ENCODE data around the gene NET1. TPM values are rescaled to one million over a fixed set of nuclear protein-coding genes. Genes with fewer than 3 reads are reported as not detected.
"Not testable (repeated sequence)": the region's sequence is repeated elsewhere in the genome, so short reads cannot be mapped to it uniquely, and the experiment has no call there.

Gene NET1
- 25.7 and 48.1 TPM in 2 replicates for total RNA-seq

GRCh38 chr10:5412277-5412941 lies at the start of gene NET1:
TSS of gene NET1 (plus strand) at chr10:5412557. CDS start at chr10:5412693, 136 bp downstream.
- DNase-seq (ENCODE audit: extremely low read depth, low read depth, low spot score): peak; percentile 45

- DNase-seq (ENCODE audit: extremely low read depth, low read depth, low spot score): no peak
Measured at GRCh38 chr10:5362873-5363272, 49.5 kb upstream of the NET1 start.

GRCh38 chr10:5364374-5364773 lies 48.0 kb upstream of the NET1 start:
- no peak for DNase-seq (ENCODE audit: extremely low read depth, low read depth, low spot score)

GRCh38 chr10:5364890-5365338 lies 47.4 kb upstream of the NET1 start, which contains the start of gene UCN3:
TSS of gene UCN3 (plus strand) at chr10:5364966. CDS start at chr10:5373721, 8,755 bp downstream.
- DNase-seq (ENCODE audit: extremely low read depth, low read depth, low spot score): no peak

GRCh38 chr10:5365928-5366327 lies 46.4 kb upstream of the NET1 start:
- DNase-seq (ENCODE audit: extremely low read depth, low read depth, low spot score): no peak

- no peak for DNase-seq (ENCODE audit: extremely low read depth, low read depth, low spot score)
Measured at GRCh38 chr10:5369362-5370158, 42.8 kb upstream of the NET1 start.

- no peak for DNase-seq (ENCODE audit: extremely low read depth, low read depth, low spot score)
Measured at GRCh38 chr10:5370493-5371352, 41.6 kb upstream of the NET1 start.

- DNase-seq (ENCODE audit: extremely low read depth, low read depth, low spot score): no peak
Measured at GRCh38 chr10:5373307-5373706, 39.0 kb upstream of the NET1 start.

GRCh38 chr10:5373891-5374611 lies 38.3 kb upstream of the NET1 start:
- no peak for DNase-seq (ENCODE audit: extremely low read depth, low read depth, low spot score)

GRCh38 chr10:5376450-5376849 lies 35.9 kb upstream of the NET1 start:
- no peak for DNase-seq (ENCODE audit: extremely low read depth, low read depth, low spot score)

- not testable (repeated sequence) for DNase-seq (ENCODE audit: extremely low read depth, low read depth, low spot score)
Measured at GRCh38 chr10:5379202-5379601, 33.2 kb upstream of the NET1 start.

- DNase-seq (ENCODE audit: extremely low read depth, low read depth, low spot score): not testable (repeated sequence)
Measured at GRCh38 chr10:5380395-5380794, 32.0 kb upstream of the NET1 start.

- DNase-seq (ENCODE audit: extremely low read depth, low read depth, low spot score): no peak
Measured at GRCh38 chr10:5381187-5381586, 31.2 kb upstream of the NET1 start.

GRCh38 chr10:5385224-5385623 lies 27.1 kb upstream of the NET1 start:
- no peak for DNase-seq (ENCODE audit: extremely low read depth, low read depth, low spot score)

GRCh38 chr10:5387169-5387568 lies 25.2 kb upstream of the NET1 start:
- DNase-seq (ENCODE audit: extremely low read depth, low read depth, low spot score): no peak

- DNase-seq (ENCODE audit: extremely low read depth, low read depth, low spot score): no peak
Measured at GRCh38 chr10:5390607-5391205, 21.7 kb upstream of the NET1 start.

GRCh38 chr10:5391790-5392189 lies 20.6 kb upstream of the NET1 start:
- no peak for DNase-seq (ENCODE audit: extremely low read depth, low read depth, low spot score)

GRCh38 chr10:5393529-5393928 lies 18.8 kb upstream of the NET1 start:
- no peak for DNase-seq (ENCODE audit: extremely low read depth, low read depth, low spot score)

GRCh38 chr10:5395168-5395567 lies 17.2 kb upstream of the NET1 start:
- DNase-seq (ENCODE audit: extremely low read depth, low read depth, low spot score): no peak

Measured in glomerular endothelial cell (primary cell).